OCI-LY1 (cell line): ENCODE data around the gene ETV7.

Source experiments
- CTCF ChIP-seq: fragments of 200-600 bp; sonication (generic), shearing (Covaris generic); IDR thresholded peaks from 2 replicates; pipeline ENCODE4 v1.5.1; 2017; ENCODE audit warnings: mild to moderate bottlenecking, antibody characterized with exemption, low read length, moderate library complexity, mixed read lengths
- EZH2 ChIP-seq: fragments of 200-600 bp; sonication (generic), shearing (Covaris generic); IDR thresholded peaks from 2 replicates; pipeline ENCODE4 v1.8.0; 2017; ENCODE audit warnings: borderline replicate concordance, mixed run types, mild to moderate bottlenecking, antibody characterized with exemption, low read length, moderate library complexity, mixed read lengths

DNA sequence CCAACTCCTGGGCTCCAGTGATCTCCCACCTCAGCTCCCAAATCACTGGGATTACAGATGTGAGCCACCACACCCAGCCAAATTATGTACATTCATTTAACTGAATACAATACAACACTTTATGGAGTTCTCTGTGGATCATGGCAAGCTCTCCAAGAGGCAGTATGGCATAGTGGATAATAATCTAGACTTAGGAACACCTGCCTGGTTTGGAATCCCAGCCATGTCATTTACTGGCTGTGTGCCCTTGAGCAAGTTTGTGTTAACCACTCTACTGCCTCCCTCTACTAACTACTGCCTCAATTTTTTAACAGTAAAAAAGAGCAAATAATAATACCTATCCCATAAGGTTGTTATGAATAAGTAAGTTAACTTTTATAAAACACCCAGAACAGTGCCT is 1.9 kb upstream of the ETV7 start:
- no peak for TF ChIP-seq CTCF
- no peak for TF ChIP-seq EZH2
